HL-60 (cell line): ENCODE data around the gene MCM6.

ENCODE experiments used
- GABPA ChIP-seq: IDR thresholded peaks from 2 replicates; pipeline ENCODE4 v1.6.1; 2012; ENCODE audit warnings: low read depth
- TF ChIP-seq, protein P1 (sequence below): IDR thresholded peaks from one replicate; pipeline ENCODE4 v1.5.1; 2011; ENCODE audit warnings: low read length, control low read depth, inconsistent platforms; ENCODE audit not compliant: insufficient read depth
- TF ChIP-seq, protein P2 (sequence below): IDR thresholded peaks from 2 replicates; pipeline ENCODE4 v1.6.1; 2012; ENCODE audit warnings: low read depth; ENCODE audit not compliant: insufficient replicate concordance

DNA sequence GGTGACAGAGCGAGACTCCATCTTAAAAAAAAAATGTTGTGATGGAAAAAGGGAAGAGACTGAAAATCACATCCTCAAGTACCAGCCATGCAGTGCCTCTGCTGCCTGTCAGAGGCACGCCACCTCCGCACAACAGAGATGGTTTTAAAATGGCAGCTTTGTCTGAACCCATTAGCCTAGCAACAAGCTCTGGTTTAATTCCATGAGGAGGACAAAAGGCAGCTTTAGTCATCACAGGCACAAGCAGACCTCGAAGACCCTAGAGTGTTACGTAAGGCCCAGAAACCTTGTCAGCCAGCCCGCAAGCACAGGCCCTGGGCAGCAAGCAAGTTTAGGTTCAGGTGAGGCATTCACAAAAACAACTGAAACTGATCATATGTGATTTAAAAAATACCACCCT, 49.7 kb downstream of the MCM6 start:
- TF ChIP-seq, protein P1, sequence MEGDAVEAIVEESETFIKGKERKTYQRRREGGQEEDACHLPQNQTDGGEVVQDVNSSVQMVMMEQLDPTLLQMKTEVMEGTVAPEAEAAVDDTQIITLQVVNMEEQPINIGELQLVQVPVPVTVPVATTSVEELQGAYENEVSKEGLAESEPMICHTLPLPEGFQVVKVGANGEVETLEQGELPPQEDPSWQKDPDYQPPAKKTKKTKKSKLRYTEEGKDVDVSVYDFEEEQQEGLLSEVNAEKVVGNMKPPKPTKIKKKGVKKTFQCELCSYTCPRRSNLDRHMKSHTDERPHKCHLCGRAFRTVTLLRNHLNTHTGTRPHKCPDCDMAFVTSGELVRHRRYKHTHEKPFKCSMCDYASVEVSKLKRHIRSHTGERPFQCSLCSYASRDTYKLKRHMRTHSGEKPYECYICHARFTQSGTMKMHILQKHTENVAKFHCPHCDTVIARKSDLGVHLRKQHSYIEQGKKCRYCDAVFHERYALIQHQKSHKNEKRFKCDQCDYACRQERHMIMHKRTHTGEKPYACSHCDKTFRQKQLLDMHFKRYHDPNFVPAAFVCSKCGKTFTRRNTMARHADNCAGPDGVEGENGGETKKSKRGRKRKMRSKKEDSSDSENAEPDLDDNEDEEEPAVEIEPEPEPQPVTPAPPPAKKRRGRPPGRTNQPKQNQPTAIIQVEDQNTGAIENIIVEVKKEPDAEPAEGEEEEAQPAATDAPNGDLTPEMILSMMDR, result no peak
- TF ChIP-seq, protein P2, sequence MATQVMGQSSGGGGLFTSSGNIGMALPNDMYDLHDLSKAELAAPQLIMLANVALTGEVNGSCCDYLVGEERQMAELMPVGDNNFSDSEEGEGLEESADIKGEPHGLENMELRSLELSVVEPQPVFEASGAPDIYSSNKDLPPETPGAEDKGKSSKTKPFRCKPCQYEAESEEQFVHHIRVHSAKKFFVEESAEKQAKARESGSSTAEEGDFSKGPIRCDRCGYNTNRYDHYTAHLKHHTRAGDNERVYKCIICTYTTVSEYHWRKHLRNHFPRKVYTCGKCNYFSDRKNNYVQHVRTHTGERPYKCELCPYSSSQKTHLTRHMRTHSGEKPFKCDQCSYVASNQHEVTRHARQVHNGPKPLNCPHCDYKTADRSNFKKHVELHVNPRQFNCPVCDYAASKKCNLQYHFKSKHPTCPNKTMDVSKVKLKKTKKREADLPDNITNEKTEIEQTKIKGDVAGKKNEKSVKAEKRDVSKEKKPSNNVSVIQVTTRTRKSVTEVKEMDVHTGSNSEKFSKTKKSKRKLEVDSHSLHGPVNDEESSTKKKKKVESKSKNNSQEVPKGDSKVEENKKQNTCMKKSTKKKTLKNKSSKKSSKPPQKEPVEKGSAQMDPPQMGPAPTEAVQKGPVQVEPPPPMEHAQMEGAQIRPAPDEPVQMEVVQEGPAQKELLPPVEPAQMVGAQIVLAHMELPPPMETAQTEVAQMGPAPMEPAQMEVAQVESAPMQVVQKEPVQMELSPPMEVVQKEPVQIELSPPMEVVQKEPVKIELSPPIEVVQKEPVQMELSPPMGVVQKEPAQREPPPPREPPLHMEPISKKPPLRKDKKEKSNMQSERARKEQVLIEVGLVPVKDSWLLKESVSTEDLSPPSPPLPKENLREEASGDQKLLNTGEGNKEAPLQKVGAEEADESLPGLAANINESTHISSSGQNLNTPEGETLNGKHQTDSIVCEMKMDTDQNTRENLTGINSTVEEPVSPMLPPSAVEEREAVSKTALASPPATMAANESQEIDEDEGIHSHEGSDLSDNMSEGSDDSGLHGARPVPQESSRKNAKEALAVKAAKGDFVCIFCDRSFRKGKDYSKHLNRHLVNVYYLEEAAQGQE, result no peak
- no peak for TF ChIP-seq GABPA
